ENCODE results near the gene ADO. TPM values are rescaled to one million over a fixed set of nuclear protein-coding genes. Genes with fewer than 3 reads are reported as not detected.

ADO gene
- total and polyA plus RNA-seq, 10 of the 15 experiments (the other 5 are each of a cell fraction or from before 2014, with no cell fraction given), result 4.3 to 44.6 (median 18.7) TPM

GRCh38 chr10:62772186-62772974, 32.1 kb upstream of the ADO start (continued):
- TF ChIP-seq, protein P1, sequence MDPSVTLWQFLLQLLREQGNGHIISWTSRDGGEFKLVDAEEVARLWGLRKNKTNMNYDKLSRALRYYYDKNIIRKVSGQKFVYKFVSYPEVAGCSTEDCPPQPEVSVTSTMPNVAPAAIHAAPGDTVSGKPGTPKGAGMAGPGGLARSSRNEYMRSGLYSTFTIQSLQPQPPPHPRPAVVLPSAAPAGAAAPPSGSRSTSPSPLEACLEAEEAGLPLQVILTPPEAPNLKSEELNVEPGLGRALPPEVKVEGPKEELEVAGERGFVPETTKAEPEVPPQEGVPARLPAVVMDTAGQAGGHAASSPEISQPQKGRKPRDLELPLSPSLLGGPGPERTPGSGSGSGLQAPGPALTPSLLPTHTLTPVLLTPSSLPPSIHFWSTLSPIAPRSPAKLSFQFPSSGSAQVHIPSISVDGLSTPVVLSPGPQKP (IDR thresholded peaks at IDR 0.05; ENCODE audit: low read depth, low read length), result no peak
- TF ChIP-seq E2F8 (IDR thresholded peaks at IDR 0.05; ENCODE audit: low read depth, partially characterized antibody) (no peak), PAX5 (IDR thresholded peaks at IDR 0.05; ENCODE audit: borderline replicate concordance, low read depth, low read length) (peak; percentile 51; the same call in 1 of the 2 replicates), HDAC2 (IDR thresholded peaks at IDR 0.05) (no peak), ETV6 (conservative IDR thresholded peaks at IDR 0.05 in 1 of 2, IDR thresholded peaks at IDR 0.05 in 1 of 2; ENCODE audit: borderline replicate concordance in 1 of 2, low read depth in 1 of 2) (no peak; a peak in 1 of 4 replicates), BACH1 (IDR thresholded peaks at IDR 0.05; ENCODE audit: borderline replicate concordance) (no peak), RUNX3 (IDR thresholded peaks at IDR 0.05; ENCODE audit: low read length) (peak; percentile 45; the same call in 1 of the 2 replicates), ZNF687 (IDR thresholded peaks at IDR 0.05) (peak; percentile 68), PKNOX1 (IDR thresholded peaks at IDR 0.05) (0 out of 2 replicates have a peak, but pooled peaks have one; percentile 25), IKZF1 (conservative IDR thresholded peaks at IDR 0.05) (peak; percentile 64), SMC3 (IDR thresholded peaks at IDR 0.05; ENCODE audit: borderline replicate concordance, low read length) (peak; percentile 6; the same call in 1 of the 2 replicates), EP300 (IDR thresholded peaks at IDR 0.05; ENCODE audit: borderline replicate concordance in 1 of 2, control insufficient read depth in 1 of 2, low read depth in 2 of 2, low read length in 2 of 2) (peak in 1 of 2 experiments; percentile 20; a peak in 1 of 4 replicates)
- TF ChIP-seq, protein P2, sequence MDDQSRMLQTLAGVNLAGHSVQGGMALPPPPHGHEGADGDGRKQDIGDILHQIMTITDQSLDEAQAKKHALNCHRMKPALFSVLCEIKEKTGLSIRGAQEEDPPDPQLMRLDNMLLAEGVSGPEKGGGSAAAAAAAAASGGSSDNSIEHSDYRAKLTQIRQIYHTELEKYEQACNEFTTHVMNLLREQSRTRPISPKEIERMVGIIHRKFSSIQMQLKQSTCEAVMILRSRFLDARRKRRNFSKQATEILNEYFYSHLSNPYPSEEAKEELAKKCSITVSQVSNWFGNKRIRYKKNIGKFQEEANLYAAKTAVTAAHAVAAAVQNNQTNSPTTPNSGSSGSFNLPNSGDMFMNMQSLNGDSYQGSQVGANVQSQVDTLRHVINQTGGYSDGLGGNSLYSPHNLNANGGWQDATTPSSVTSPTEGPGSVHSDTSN (IDR thresholded peaks at IDR 0.05; ENCODE audit: insufficient replicate concordance, low read depth, low read length), result no peak
- TF ChIP-seq, protein P3, sequence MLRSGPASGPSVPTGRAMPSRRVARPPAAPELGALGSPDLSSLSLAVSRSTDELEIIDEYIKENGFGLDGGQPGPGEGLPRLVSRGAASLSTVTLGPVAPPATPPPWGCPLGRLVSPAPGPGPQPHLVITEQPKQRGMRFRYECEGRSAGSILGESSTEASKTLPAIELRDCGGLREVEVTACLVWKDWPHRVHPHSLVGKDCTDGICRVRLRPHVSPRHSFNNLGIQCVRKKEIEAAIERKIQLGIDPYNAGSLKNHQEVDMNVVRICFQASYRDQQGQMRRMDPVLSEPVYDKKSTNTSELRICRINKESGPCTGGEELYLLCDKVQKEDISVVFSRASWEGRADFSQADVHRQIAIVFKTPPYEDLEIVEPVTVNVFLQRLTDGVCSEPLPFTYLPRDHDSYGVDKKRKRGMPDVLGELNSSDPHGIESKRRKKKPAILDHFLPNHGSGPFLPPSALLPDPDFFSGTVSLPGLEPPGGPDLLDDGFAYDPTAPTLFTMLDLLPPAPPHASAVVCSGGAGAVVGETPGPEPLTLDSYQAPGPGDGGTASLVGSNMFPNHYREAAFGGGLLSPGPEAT (IDR thresholded peaks at IDR 0.05; ENCODE audit: low read depth), result peak; percentile 40; the same call in 1 of the 2 replicates
